Measurements from ENCODE around the gene CFAP210. TPM values are rescaled to one million over a fixed set of nuclear protein-coding genes. Genes with fewer than 3 reads are reported as not detected.

The CFAP210 gene
- total and polyA plus RNA-seq, 2 experiments from 2014 or later: 0.30 TPM; not detected in 1

DNA sequence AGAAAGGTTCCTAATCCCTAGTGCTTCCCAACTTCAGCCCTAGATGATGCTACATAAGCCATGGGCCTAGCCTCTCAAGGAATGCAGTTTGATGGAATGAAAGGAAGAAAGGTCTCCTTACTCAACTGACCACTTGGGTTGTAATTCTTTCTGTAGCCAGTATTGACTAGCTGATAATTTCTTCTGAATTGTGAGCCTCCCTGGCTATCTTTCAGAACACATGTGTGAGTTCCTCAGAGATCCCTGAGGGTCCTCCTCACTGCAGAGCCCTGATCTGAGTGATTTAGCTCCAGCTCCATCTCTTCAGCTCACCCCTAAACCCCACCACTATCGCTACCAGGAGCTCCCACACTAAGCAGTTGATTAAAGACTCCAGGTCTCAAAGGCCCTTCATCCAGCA is 31.5 kb downstream of the CFAP210 start:
- H2AFZ ChIP-seq: no peak overlapping the region
- H3K36me3 ChIP-seq (replicated peaks; ENCODE audit: insufficient read depth, low read depth): no peaks in the 10 kb centered on the region
- H3K79me2 ChIP-seq: no peaks in the 10 kb centered on the region
- no peaks in the 10 kb centered on the region for H3K4me1 ChIP-seq (ENCODE audit: insufficient read depth)
- no peak overlapping the region for H3K4me2 ChIP-seq
- H3K4me3 ChIP-seq: no peak overlapping the region
- DNase-seq (ENCODE audit: low spot score): no peak
- TF ChIP-seq, protein P1, sequence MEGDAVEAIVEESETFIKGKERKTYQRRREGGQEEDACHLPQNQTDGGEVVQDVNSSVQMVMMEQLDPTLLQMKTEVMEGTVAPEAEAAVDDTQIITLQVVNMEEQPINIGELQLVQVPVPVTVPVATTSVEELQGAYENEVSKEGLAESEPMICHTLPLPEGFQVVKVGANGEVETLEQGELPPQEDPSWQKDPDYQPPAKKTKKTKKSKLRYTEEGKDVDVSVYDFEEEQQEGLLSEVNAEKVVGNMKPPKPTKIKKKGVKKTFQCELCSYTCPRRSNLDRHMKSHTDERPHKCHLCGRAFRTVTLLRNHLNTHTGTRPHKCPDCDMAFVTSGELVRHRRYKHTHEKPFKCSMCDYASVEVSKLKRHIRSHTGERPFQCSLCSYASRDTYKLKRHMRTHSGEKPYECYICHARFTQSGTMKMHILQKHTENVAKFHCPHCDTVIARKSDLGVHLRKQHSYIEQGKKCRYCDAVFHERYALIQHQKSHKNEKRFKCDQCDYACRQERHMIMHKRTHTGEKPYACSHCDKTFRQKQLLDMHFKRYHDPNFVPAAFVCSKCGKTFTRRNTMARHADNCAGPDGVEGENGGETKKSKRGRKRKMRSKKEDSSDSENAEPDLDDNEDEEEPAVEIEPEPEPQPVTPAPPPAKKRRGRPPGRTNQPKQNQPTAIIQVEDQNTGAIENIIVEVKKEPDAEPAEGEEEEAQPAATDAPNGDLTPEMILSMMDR (IDR thresholded peaks at IDR 0.05; ENCODE audit: poor library complexity): no peak
- no peak for TF ChIP-seq EZH2phosphoT487 (IDR thresholded peaks at IDR 0.05; ENCODE audit: low read depth, severe bottlenecking, unreplicated experiment)
- peaks cover 4% of the 10 kb centered on the region for H3K27me3 ChIP-seq
- H3K27ac ChIP-seq: no peak overlapping the region
- no peaks in the 10 kb centered on the region for H4K20me1 ChIP-seq (ENCODE audit: insufficient read depth, poor library complexity, severe bottlenecking)
- H3K9me3 ChIP-seq (ENCODE audit: low read depth): no peaks in the 10 kb centered on the region
- WGBS (ENCODE audit: low lambda C conversion rate, missing lambda C conversion rate): 96% methylated on average over 1 of the region's 1 CpG
- no peaks in the 10 kb centered on the region for H3K9me2 ChIP-seq (replicated peaks; ENCODE audit: insufficient read depth)

DNA sequence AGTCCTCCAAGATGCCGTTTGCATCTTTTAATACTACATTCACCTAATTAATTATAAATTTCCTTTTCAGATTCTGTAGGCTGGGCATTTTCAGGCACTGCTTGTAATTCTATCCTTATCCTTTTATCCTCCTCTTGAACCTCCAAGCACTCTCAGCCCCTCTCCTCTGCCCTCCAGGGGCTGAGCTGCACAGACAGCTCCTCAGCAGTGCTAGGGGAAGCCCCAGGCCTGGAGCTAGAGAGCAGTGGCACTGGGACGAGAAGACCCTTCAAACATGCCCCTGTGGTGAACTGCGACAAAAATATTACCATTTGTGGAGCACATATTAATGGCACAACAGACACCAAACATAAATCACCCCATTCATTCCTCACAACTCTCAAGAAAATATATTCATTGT is 32.9 kb downstream of the CFAP210 start:
- WGBS (ENCODE audit: low lambda C conversion rate, missing lambda C conversion rate): 79% methylated on average over 3 of the region's 3 CpGs
- no peak overlapping the region for H3K4me2 ChIP-seq
- no peaks in the 10 kb centered on the region for H3K36me3 ChIP-seq (replicated peaks; ENCODE audit: insufficient read depth, low read depth)
- H3K4me1 ChIP-seq (ENCODE audit: insufficient read depth): no peaks in the 10 kb centered on the region
- no peak overlapping the region for H3K4me3 ChIP-seq
- no peak overlapping the region for H3K27ac ChIP-seq
- TF ChIP-seq EZH2phosphoT487 (IDR thresholded peaks at IDR 0.05; ENCODE audit: low read depth, severe bottlenecking, unreplicated experiment): no peak
- TF ChIP-seq, protein P1 (IDR thresholded peaks at IDR 0.05; ENCODE audit: poor library complexity): no peak
- TF ChIP-seq EZH2 (IDR thresholded peaks at IDR 0.05; ENCODE audit: borderline replicate concordance): no peak
- no peak for DNase-seq (ENCODE audit: low spot score)
- H3K79me2 ChIP-seq: no peaks in the 10 kb centered on the region
- no peaks in the 10 kb centered on the region for H4K20me1 ChIP-seq (ENCODE audit: insufficient read depth, poor library complexity, severe bottlenecking)
- no peaks in the 10 kb centered on the region for H3K9me3 ChIP-seq (ENCODE audit: low read depth)
- no peaks in the 10 kb centered on the region for H3K9me2 ChIP-seq (replicated peaks; ENCODE audit: insufficient read depth)
- peaks cover 4% of the 10 kb centered on the region for H3K27me3 ChIP-seq
- no peak overlapping the region for H2AFZ ChIP-seq

DNA sequence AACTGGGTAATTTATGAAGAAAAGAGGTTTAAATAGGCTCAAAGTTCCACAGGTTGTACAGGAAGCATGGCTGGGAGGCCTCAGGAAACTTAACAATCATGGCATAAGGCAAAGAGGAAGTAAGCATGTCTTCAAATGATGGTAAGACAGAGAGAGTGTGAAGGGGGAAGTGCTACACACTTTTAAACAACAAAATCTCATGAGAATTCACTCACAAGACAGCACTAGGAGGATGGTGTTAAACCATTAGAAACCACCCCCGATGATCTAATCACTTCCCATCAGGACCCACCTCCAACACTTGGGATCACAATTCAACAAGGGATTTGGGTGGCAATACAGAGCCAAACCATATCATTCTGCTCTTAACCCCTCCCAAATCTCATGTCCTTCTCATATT is 34.9 kb downstream of the CFAP210 start:
- DNase-seq (ENCODE audit: low spot score): no peak
- Histone ChIP-seq H3K27me3 (peaks cover 4% of the 10 kb centered on the region), H3K9me2 (replicated peaks; ENCODE audit: insufficient read depth) (no peaks in the 10 kb centered on the region), H3K9me3 (ENCODE audit: low read depth) (no peaks in the 10 kb centered on the region), H3K4me2 (no peak overlapping the region), H3K4me1 (ENCODE audit: insufficient read depth) (no peaks in the 10 kb centered on the region), H3K27ac (no peak overlapping the region), H2AFZ (no peak overlapping the region), H3K36me3 (replicated peaks; ENCODE audit: insufficient read depth, low read depth) (no peaks in the 10 kb centered on the region), H4K20me1 (ENCODE audit: insufficient read depth, poor library complexity, severe bottlenecking) (no peaks in the 10 kb centered on the region), H3K79me2 (no peaks in the 10 kb centered on the region), H3K4me3 (no peak overlapping the region)
- TF ChIP-seq, protein P1 (IDR thresholded peaks at IDR 0.05; ENCODE audit: poor library complexity): no peak
- TF ChIP-seq EZH2phosphoT487 (IDR thresholded peaks at IDR 0.05; ENCODE audit: low read depth, severe bottlenecking, unreplicated experiment) (no peak), EZH2 (IDR thresholded peaks at IDR 0.05; ENCODE audit: borderline replicate concordance) (no peak)
- WGBS (ENCODE audit: low lambda C conversion rate, missing lambda C conversion rate): 80% methylated on average over 1 of the region's 1 CpG

DNA sequence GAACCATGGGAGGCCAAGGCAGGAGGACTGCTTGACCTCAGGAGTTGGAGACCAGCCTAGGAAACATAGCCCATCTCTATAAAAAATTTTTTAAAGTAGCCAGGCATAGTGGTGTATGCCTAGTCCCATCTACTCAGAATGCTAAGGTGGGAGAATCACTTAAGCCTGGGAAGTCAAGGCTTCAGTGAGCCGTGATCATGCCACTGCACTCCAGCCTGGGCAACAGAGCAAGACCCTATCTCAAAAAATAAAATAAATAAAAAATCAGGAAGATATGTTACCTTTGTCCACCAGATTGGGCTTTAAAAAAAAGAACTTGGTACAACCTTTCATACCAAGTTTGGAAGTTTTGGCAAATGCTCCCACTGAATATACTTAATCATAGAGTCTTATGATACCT is 35.3 kb downstream of the CFAP210 start:
- no peaks in the 10 kb centered on the region for H3K9me3 ChIP-seq (ENCODE audit: low read depth)
- H3K4me2 ChIP-seq: no peak overlapping the region
- peaks cover 4% of the 10 kb centered on the region for H3K27me3 ChIP-seq
- H3K27ac ChIP-seq: no peak overlapping the region
- WGBS (ENCODE audit: low lambda C conversion rate, missing lambda C conversion rate): 95% methylated on average over 1 of the region's 1 CpG
- no peak overlapping the region for H3K4me3 ChIP-seq
- H4K20me1 ChIP-seq (ENCODE audit: insufficient read depth, poor library complexity, severe bottlenecking): no peaks in the 10 kb centered on the region
- H3K79me2 ChIP-seq: no peaks in the 10 kb centered on the region
- no peak overlapping the region for H2AFZ ChIP-seq
- H3K36me3 ChIP-seq (replicated peaks; ENCODE audit: insufficient read depth, low read depth): no peaks in the 10 kb centered on the region
- H3K9me2 ChIP-seq (replicated peaks; ENCODE audit: insufficient read depth): no peaks in the 10 kb centered on the region
- no peaks in the 10 kb centered on the region for H3K4me1 ChIP-seq (ENCODE audit: insufficient read depth)
- DNase-seq (ENCODE audit: low spot score): no peak
- TF ChIP-seq, protein P1 (IDR thresholded peaks at IDR 0.05; ENCODE audit: poor library complexity): no peak
